HG02610 (cell line): Measurements from ENCODE around the gene RARRES2.
"Not testable (repeated sequence)": the region's sequence is repeated elsewhere in the genome, so short reads cannot be mapped to it uniquely, and the experiment has no call there.

ENCODE experiments used
- ATAC-seq: cut with Tn5 transposase; IDR thresholded peaks from one replicate; pipeline ENCODE4 v1.9.1; 2021; ENCODE audit warnings: mild to moderate bottlenecking, moderate library complexity; ENCODE audit not compliant: unreplicated experiment

The RARRES2 gene

DNA sequence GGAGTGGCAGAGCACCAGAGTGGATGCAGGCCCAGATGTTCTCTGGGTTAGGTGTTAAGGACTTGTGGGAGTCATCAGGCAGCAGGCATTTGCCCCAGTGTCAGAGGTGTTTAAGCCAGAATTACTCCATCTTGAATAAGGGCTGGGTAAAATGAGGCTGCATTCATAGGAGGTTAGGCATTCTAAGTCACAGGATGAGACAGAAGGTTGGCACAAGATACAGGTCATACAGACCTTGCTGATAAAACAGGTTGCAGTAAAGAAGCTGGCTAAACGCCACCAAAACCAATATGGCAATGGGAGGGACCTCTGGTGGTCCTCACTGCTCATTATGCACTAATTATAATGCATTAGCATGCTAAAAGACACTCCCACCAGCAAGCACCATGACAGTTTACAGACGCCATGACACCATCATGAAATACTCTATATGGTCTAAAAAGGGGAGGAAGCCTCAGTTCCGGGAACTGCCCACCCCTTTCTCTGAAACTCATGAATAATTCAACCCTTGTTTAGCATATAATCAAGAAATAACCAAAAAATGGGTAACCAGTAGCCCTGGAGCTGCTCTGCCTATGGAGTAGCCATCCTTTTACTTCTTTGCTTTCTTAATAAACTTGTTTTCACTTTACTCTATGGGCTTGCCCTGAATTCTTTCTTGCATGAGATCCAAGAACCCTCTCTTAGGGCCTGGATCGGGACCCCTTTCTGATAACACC lies 19.2 kb downstream of the RARRES2 start:
- no peak for ATAC-seq

DNA sequence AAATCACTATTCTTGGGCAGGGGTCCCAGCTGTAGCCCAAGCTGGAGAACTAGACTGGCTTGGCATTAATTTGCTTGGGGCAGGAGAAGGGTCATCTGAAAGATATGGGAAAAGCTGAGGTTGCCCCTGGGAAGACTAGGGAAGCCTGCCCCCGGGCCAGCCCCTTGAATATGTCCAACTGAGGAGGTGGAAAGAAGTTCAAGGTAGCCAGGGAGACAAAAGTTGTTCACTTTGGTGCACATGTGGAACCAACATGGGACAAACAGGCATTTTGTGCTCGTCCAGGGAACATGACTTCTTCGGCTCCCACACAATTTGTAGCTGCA lies 19.7 kb downstream of the RARRES2 start:
- no peak for ATAC-seq

DNA sequence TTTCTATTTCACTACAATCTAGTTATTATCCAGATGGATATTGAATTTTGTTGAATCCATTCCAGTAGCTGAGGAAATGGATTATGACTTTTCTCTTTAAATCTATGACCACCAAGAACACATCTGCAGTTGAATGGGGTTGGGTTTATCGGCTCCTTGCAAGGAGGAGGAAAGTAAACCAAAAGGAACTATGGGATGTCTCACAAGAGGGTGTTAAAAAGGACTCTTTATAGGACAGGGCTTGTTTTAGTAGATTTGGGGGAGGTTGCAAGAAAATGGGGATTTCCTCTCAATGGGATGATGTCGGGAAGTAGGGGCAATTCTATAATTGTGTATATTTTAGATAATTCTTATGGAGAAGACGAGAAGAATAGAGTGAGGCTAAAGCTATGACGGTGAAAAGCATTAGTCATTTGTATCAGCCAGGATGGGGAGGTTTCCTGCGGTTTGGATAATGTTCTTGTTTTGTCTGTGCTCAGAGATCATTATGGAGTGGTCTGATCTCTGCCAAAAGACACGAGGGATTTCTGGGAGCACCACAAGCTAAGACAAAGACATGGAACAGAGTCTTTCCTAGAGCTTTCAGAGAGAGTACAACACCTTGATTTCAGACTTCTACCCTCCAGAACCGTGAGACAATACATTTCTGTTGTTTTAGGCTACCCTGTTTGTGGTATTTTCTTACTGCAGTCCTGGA lies 23.5 kb downstream of the RARRES2 start:
- ATAC-seq = no peak

DNA sequence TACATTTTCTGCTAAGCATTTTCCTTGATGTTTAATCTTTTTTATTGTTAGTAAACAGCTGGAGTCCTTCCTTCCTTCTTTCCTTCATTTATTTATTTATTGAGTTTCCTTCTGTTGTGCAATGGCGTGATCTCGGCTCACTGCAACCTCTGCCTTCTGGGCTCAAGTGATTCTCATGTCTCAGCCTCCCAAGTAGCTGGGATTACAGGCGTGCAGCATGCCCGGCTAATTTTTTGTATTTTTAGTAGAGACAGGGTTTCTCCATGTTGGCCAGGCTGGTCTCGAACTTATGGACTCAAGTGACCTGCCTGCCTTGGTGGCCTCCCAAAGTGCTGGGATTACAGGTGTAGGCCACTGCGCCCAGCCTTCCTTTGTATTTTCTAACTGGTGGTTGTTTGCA lies 24.4 kb downstream of the RARRES2 start:
- not testable (repeated sequence) for ATAC-seq

DNA sequence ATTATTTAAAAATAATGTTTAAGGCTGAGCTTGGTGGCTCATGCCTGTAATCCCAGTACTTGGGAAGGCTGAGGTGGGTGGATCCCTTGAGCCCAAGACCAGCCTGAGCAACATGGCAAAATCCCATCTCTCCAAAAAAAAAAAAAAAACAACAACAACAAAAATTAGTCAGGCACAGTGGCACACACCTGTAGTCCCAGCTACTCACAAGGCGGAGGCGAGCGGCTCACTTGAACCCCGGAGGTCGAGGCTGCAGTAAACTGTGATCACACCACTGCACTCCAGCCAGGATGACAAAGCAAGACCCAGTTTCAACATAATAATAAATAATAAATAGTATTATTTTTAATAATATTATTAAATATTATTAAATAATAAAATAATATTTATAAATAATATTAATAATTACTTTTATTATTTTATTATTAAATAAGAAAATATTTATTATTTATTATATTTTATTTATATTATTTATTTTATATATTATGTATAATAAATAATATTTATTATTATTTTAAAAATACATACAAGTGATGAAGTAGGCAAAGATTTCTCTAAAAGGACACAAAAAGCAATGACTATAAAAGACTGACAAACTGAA lies 26.7 kb downstream of the RARRES2 start:
- no peak for ATAC-seq

DNA sequence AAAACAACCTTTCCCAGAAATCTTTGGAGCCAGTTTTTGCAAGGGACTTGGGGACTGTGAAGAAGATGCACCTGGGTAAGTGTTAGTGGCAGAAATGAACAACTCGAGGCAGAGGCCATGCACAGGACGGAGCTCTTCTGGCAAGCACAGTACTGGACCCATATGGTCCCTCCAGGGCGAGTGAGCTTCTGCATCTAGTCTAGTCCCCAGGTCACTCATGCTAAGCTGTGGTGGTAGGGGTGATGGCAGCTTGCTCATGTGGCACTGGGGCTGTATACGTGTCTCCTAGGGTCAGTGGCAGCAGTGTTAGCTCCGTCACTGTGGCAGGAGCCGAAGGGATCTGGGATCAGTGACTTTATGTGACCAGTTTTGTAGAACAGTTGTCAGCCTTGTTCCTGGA lies 27.6 kb downstream of the RARRES2 start:
- ATAC-seq = no peak

DNA sequence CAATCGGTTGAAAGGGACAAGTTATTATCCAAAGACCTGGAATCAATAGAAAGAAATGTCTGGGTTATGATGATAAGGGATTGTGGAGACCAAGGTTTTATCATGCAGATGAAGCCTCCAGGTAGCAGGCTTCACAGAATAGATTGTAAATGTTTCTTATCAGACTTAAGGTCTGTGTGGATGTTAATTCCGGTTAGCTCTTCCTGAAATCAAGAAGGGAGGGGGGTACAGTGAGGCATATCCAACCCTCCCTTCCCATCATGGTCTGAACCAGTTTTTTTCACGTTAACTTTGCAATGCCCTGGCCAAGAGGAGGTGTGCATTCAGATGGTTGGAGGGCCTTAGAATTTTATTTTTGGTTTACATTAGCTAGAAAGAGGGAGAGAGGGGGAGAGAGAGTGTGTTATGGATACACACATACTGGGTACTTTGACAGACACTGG lies 28.0 kb downstream of the RARRES2 start:
- ATAC-seq = no peak

DNA sequence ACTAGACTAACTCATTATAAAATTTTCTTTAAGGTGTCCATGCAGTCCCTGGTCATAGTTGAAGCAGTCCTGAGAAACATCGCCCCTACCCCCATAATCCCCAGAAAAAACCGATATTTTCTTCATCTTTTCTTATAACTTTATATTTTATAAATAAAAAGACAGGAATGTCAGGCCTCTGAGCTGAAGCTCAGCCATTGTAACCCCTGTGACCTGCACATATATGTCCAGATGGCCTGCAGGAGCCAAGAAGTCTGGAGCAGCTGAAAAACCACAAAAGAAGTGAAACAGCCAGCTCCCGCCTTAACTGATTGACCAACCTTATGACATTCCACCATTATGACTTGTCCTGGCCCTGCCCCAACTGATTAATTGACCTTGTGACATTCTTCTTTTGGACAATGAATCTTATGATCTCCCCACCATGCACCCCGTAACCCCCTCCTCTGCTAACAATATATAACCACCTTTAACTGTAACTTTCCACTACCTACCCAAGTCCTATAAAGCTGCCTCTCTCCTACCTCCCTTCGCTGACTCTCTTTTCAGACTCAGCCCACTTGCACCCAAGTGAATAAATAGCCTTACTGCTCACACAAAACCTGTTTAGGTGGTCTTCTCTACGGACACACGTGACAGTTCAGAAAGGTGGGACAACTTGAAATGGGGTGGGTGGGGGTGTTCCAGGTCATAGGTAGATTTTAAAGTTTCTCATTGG lies 28.6 kb downstream of the RARRES2 start:
- ATAC-seq = not testable (repeated sequence)

DNA sequence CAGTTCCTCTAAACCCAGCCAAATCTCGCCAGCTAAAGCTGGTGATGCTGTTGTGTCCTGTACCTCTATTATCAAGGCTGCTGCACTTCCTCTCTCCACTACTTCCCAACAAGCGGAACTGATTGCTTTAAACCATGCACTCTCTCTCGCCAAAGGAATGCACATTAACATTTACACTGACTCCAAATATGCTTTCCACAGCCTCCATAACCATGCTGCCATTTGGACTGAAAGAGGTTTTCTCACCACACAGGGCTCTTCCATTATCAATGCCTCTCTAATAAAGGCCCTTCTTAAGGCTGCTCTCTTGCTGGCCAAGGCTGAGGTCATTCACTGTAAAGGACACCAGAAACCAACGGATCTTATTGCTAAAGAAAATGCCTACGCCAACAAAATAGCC lies 29.7 kb downstream of the RARRES2 start:
- no peak for ATAC-seq

DNA sequence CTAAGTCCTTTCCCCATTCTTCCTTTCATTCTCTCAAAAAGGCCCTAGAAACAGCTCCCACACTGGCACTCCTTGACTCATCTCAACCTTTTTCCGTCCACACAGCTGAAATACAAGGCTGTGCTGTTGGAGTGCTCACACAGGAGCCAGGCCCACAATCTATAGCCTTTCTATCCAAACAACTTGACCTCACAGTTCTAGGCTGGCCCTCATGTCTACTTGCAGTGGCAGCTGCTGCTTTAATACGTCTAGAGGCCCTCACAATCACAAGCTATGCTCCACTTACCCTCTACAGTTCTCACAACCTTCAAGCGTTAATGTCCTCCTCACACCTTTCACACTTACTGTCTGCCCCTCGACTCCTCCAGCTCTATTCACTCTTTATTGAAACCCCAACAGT lies 30.3 kb downstream of the RARRES2 start:
- no peak for ATAC-seq

DNA sequence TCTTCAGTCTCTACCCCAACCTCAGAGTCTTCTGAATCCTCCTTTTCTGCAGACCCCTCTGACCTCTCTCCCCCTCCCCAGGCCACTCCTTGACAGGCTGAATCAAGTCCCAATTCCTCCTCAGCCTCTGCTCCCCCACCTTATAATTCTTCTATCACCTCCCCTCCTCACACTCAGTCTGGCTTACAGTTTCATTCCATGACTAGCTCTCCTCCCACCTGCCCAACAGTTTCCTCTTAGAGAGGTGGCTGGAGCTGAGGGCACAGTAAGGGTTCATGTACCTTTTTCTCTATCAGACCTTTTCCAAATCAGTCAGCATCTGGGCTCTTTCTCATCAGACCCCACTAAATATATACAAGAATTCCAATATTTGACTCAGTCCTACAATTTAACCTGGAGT lies 32.9 kb downstream of the RARRES2 start:
- ATAC-seq = no peak

DNA sequence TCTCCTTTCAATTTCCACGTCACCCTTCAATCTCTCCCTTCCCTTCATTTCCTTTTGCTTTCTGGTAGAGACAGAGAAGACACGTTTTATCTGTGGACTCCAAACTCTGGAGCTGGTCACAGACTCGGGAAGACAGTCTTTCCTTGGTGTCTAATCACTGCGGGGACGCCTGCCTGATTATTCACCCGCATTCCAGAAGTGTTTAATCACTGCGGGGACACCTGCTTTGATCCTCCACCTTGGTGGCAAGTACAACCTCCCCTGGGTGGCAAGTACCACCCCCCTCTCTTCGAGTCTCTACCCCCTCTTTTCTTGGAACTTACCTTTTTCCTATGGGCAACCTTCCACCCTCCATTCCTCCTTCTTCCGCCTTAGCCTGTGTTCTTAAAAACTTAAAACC lies 33.5 kb downstream of the RARRES2 start:
- ATAC-seq = no peak

DNA sequence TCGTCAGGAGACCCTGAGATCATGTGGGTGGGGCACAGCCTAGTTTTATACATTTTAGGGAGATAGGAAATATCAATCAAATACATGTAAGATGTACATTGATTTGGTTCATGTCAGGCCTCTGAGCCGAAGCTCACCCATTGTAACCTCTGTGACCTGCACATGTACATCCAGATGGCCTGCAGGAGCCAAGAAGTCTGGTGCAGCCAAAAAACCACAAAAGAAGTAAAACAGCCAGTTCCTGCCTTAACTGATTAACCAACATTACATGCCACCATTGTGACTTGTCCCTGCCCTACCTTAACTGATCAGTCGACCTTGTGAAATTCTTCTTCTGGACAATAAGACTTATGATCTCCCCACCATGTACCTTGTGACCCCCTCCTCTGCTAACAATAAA lies 34.3 kb downstream of the RARRES2 start:
- ATAC-seq = no peak

DNA sequence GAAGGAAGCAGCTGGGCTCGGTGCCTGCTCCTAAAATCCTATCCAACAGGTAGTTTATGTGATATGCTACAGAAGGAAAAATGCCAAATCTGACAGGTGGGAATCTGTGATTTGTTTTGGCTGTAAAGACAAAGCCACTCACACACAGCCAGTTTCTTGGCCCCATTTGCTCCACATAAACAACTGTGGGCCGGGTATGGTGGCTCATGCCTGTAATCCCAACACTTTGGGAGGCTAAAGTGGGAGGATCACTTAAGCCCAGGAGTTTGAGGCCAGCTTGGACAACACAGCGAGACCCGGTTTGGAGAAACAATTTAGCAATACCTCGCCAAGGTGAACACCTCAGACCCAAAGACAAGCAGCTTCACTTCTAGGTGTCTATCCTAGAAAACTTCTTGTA lies 35.1 kb downstream of the RARRES2 start:
- ATAC-seq = not testable (repeated sequence)

DNA sequence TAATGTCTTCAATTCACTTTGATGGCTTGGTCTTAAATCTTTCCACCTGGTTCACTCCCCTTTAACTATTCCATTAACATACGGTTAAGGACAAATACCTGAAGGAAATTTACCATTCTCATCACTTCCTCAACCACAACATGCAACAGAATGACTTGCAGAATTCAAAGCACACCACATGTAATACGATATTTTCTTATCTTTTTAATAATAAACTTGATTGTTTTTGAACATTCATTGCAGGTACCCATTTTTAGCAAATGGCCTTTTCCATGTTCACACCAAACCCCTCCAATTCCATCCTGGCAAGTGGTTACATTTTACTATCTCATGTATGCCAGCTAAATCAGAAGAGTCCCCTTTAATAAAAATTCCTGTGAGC lies 35.5 kb downstream of the RARRES2 start:
- ATAC-seq = not testable (repeated sequence)

DNA sequence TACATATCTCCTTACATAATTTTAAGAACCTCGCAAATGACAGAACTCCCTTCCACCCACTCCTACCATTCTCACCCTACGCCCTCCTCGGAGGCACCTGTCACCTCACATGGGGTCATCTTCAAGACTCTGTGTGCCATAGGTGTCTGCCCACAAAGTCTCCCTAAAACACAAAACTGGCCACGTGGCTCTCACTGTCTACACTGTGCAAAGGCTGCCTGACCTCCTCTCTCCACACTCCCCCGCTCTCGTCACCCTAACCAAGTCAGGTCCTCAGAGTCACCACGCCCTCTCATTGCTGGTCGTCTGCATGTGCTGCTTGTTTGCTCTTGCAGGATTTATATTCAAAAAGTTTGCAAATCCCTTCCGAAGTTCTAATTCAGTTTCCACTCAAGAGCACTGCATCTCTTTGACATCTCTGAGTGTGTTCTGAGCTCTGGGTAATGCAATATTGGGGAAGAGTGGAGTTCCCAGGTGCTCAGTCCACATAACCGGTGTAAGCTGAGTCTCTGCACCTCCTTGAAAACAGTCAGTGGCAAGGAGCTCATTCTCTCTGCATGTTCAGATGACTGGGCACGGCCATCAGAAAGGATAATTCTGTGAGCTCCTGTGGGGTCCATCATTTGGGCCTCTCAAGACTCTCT lies 36.0 kb downstream of the RARRES2 start:
- not testable (repeated sequence) for ATAC-seq

DNA sequence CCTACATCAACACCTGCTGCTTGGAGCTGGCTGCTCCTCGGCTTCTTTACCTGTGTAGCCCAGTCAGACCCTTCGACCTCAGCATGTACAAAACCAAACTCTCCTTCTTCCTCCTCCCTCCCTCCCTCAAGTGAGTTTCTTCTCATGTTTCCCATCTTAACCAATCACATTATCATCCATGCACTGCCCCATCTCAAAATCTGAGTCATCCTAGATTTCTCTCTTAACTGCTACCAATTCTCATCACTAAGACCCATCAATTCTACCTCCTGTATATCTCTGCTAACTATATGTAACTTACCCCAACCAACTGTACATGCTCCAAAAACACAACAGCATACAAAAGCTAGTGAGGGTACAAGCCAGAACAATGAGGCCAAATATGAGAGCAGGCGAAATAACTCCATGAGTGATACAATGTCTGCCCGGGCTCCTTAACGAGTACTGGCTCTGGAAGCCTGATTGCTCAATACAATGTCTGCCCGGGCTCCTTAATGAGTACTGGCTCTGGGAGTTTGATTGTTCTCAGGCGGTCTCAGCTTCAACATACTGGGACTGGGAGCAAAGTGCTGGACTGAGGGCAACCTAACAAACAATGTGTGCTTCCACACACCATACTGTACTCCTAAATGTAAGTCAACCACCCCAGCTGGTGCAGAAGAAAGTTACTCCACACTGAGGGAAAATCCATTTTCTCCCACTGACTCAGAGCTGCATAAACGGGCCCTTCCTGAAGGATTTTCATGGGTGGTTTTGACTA lies 36.8 kb downstream of the RARRES2 start:
- ATAC-seq = not testable (repeated sequence)

DNA sequence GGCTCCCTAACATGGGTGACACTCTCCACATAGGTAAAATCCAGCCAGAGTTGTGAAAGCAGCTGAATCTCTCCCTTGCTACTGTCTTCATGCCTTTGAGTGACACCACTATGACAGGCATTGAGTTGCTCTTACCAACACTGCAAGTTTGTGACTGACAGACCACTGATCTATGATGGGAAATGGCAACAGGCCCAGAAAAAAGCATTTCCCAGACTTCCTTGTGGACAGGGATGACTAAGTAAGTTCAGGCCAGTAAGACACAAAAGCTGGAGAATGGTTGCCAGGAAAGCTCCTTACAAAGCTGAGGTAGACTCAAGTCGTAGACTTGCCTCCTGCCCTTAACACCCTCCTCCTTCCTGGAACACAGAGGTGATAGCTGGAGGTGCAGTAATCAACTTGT lies 38.5 kb downstream of the RARRES2 start:
- not testable (repeated sequence) for ATAC-seq

DNA sequence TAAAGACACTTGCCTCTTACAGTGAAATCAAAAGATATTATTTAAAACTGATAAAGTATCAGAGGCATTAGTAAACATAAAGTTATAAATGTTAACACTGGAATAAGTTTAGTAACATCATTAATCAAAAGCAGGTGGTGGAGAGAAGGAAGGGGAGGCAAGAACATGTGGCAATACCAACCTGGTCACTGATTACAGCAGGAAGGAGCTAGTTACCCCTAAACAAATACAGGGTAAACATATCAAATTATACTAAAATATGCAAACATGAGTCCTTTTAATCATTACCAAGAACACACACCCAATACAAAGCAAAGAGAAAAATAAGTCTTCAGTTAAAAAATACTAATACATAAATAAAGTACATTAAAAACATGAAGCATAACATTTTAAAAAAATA lies 43.5 kb downstream of the RARRES2 start:
- ATAC-seq = not testable (repeated sequence)

DNA sequence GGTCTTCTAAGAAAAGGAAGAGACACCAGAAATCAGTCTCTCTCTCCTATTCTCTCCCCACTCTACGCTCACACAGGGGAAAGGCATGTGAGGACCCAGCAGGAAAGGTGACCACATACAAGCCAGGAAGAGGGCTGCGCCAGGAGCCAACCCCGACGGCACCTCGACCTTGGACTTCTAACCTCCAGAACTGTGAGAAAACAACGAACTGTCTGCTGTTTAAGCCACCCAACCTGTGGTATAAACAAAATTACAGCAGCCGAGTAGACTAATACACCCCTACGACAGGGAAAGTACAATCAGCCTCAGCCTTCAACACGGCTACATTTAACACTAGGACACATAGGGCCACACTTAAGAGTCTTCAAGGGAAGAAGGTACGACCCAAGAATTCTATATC lies 44.6 kb downstream of the RARRES2 start:
- not testable (repeated sequence) for ATAC-seq
